NAMALWA (cell line): ENCODE results near the gene OLIG2.

ENCODE experiments used
- DNase-seq: peaks from one replicate; pipeline ENCODE4 v3.0.0-alpha.2; 2015; ENCODE audit warnings: low spot score

The OLIG2 gene

DNA sequence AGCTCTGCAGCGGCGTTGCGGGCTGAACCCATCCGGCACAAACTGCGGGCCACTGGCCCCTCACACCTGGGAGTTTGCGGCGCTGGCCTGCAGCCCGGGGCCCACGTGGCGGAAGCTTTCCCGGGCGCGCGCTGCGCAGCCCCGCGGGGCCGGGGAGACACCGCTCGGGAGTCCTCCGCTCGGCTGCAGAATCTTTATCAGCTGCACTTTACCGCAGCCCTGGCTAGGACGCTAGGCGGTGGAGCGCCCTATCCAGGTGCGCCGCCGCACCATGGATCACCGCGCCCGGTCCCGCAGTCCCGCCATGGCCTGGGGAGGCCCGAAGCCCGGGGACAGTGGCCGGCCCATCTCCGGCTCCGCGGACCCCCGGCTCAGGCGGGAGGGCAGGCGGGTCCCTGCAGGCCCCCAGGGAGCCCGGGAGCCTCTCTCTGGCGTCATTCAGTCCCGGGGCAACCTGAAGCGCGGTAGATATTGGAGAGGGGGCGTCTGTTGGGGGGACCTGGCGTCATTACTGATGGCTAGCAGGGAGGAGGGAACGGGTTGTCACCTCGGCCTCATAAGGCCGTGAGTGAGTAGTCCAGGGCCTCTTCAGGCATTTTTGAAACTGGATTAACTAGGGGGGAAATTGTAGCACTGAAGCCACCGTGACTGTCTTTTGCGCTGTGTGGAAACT, 5.7 kb upstream of the OLIG2 start:
- no peak for DNase-seq

DNA sequence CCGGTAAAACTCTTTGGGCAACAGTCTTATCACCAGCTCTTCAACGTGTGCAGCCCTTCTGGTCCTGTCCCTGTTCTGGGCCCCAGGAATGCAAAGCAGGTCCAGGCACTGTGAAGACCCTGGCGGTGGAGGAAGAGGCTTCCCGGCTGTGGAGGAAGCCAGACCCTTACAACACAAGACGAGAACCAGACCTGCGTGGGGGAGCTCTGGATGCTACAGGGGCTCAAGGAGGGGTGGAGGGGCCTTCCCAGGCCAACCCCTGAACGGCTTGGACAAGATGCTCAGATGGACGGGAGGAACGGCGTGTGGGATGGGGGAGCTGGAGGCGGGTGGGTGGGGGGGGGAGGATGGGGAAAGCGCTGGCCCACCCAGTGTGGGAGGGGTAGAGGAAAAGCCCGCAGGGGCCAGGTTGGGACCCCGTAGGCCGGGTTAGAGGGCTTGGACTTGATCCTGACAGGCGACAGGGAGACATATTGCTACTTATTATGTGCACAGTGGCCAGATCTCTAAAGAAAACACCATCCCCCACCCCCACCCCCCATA, 5.1 kb upstream of the OLIG2 start:
- no peak for DNase-seq

DNA sequence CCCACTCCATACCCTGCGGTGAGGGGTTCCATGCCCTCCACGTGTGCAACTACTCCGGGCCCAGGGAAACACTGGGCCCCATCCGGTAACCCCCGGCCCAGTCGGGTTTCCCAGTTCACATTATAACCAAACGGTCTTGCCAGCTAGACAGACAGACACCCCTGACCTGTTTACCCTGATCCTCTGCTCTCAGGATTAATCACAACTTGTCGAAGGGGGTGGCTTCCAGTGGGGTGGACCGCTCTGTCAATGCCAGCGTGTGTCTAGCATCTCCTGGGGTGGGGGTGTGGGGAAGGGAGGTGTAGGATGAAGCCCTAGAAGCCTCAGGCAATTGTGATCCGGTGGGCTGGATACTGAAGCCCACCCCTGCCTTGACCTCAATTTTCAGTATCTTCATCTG, 4.6 kb upstream of the OLIG2 start:
- DNase-seq = no peak

DNA sequence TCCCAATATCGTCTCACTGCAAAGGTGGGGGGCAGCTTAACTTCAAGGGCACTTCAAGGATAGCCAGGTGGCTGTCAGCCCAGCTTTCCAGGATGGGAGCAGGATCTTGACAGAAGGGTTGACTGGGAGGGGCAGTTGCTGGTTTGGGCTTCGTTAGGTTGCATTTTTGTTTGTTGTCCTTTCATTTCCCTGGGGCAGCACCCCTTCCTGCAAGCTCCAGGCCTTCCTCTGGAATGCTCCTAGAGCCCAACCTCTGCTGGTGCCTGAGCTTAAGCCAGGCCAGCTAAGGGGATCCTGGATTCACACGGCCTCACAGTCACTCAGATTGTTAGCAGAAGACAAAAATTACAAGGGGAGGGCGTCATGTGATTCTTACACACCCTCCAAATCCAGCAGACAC, 4.1 kb upstream of the OLIG2 start:
- DNase-seq = no peak

DNA sequence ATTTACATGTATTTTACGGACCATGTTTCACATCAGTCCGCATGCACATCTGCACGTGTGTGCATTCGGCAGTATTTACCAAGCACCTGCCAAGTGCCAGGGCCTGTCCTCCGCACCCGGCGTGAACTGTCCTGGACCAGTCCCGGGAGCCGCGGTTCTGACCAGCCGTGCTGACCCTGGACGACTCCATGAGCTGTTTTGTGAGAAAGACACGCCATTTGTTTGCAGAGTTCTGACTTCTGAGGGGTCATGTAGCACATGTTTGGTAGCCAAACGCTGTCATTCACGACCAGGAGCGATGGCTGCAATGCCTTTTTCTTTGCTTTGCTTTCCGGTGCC, 3.3 kb upstream of the OLIG2 start:
- no peak for DNase-seq

DNA sequence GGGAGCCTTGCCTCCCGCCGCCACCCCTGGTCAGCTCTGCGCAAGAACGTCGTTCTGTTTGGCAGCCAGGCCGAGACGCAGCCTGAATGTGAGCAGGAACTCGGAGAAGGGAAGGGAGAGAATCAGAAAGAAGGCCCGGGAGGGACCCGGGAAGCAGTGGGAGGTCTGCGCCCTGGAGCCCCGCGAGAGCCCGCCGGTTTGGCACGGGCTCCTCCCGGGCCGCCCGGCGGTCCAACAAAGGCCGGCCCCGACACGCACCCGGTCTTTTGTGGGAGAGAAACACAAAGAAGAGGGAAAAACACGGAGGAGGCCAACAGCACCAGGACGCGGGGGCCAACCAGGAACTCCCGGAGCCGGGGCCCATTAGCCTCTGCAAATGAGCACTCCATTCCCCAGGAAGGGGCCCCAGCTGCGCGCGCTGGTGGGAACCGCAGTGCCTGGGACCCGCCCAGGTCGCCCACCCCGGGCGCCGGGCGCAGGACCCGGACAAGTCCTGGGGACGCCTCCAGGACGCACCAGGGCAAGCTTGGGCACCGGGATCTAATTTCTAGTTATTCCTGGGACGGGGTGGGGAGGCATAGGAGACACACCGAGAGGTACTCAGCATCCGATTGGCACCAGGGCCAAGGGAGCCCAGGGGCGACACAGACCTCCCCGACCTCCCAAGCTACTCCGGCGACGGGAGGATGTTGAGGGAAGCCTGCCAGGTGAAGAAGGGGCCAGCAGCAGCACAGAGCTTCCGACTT, 2.7 kb upstream of the OLIG2 start:
- no peak for DNase-seq

DNA sequence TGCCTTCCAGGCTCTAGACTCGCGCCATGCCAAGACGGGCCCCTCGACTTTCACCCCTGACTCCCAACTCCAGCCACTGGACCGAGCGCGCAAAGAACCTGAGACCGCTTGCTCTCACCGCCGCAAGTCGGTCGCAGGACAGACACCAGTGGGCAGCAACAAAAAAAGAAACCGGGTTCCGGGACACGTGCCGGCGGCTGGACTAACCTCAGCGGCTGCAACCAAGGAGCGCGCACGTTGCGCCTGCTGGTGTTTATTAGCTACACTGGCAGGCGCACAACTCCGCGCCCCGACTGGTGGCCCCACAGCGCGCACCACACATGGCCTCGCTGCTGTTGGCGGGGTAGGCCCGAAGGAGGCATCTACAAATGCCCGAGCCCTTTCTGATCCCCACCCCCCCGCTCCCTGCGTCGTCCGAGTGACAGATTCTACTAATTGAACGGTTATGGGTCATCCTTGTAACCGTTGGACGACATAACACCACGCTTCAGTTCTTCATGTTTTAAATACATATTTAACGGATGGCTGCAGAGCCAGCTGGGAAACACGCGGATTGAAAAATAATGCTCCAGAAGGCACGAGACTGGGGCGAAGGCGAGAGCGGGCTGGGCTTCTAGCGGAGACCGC, 2.0 kb upstream of the OLIG2 start:
- no peak for DNase-seq

DNA sequence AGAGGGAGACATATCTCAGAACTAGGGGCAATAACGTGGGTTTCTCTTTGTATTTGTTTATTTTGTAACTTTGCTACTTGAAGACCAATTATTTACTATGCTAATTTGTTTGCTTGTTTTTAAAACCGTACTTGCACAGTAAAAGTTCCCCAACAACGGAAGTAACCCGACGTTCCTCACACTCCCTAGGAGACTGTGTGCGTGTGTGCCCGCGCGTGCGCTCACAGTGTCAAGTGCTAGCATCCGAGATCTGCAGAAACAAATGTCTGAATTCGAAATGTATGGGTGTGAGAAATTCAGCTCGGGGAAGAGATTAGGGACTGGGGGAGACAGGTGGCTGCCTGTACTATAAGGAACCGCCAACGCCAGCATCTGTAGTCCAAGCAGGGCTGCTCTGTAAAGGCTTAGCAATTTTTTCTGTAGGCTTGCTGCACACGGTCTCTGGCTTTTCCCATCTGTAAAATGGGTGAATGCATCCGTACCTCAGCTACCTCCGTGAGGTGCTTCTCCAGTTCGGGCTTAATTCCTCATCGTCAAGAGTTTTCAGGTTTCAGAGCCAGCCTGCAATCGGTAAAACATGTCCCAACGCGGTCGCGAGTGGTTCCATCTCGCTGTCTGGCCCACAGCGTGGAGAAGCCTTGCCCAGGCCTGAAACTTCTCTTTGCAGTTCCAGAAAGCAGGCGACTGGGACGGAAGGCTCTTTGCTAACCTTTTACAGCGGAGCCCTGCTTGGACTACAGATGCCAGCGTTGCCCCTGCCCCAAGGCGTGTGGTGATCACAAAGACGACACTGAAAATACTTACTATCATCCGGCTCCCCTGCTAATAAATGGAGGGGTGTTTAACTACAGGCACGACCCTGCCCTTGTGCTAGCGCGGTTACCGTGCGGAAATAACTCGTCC, 1.3 kb upstream of the OLIG2 start:
- no peak for DNase-seq

DNA sequence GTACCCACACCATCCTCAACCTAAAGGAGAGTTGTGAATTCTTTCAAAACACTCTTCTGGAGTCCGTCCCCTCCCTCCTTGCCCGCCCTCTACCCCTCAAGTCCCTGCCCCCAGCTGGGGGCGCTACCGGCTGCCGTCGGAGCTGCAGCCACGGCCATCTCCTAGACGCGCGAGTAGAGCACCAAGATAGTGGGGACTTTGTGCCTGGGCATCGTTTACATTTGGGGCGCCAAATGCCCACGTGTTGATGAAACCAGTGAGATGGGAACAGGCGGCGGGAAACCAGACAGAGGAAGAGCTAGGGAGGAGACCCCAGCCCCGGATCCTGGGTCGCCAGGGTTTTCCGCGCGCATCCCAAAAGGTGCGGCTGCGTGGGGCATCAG, 638 bp upstream of the OLIG2 start:
- DNase-seq = no peak

DNA sequence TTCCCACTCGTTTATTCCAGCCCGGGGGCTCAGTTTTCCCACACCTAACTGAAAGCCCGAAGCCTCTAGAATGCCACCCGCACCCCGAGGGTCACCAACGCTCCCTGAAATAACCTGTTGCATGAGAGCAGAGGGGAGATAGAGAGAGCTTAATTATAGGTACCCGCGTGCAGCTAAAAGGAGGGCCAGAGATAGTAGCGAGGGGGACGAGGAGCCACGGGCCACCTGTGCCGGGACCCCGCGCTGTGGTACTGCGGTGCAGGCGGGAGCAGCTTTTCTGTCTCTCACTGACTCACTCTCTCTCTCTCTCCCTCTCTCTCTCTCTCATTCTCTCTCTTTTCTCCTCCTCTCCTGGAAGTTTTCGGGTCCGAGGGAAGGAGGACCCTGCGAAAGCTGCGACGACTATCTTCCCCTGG, 716 bp downstream of the OLIG2 start:
- DNase-seq = no peak

DNA sequence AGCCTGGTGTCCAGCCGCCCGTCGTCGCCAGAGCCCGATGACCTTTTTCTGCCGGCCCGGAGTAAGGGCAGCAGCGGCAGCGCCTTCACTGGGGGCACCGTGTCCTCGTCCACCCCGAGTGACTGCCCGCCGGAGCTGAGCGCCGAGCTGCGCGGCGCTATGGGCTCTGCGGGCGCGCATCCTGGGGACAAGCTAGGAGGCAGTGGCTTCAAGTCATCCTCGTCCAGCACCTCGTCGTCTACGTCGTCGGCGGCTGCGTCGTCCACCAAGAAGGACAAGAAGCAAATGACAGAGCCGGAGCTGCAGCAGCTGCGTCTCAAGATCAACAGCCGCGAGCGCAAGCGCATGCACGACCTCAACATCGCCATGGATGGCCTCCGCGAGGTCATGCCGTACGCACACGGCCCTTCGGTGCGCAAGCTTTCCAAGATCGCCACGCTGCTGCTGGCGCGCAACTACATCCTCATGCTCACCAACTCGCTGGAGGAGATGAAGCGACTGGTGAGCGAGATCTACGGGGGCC, 1.2 kb downstream of the OLIG2 start:
- DNase-seq = no peak

DNA sequence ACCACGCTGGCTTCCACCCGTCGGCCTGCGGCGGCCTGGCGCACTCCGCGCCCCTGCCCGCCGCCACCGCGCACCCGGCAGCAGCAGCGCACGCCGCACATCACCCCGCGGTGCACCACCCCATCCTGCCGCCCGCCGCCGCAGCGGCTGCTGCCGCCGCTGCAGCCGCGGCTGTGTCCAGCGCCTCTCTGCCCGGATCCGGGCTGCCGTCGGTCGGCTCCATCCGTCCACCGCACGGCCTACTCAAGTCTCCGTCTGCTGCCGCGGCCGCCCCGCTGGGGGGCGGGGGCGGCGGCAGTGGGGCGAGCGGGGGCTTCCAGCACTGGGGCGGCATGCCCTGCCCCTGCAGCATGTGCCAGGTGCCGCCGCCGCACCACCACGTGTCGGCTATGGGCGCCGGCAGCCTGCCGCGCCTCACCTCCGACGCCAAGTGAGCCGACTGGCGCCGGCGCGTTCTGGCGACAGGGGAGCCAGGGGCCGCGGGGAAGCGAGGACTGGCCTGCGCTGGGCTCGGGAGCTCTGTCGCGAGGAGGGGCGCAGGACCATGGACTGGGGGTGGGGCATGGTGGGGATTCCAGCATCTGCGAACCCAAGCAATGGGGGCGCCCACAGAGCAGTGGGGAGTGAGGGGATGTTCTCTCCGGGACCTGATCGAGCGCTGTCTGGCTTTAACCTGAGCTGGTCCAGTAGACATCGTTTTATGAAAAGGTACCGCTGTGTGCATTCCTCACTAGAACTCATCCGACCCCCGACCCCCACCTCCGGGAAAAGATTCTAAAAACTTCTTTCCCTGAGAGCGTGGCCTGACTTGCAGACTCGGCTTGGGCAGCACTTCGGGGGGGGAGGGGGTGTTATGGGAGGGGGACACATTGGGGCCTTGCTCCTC, 1.9 kb downstream of the OLIG2 start:
- no peak for DNase-seq

DNA sequence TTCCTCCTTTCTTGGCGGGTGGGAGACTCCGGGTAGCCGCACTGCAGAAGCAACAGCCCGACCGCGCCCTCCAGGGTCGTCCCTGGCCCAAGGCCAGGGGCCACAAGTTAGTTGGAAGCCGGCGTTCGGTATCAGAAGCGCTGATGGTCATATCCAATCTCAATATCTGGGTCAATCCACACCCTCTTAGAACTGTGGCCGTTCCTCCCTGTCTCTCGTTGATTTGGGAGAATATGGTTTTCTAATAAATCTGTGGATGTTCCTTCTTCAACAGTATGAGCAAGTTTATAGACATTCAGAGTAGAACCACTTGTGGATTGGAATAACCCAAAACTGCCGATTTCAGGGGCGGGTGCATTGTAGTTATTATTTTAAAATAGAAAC, 2.5 kb downstream of the OLIG2 start:
- no peak for DNase-seq

DNA sequence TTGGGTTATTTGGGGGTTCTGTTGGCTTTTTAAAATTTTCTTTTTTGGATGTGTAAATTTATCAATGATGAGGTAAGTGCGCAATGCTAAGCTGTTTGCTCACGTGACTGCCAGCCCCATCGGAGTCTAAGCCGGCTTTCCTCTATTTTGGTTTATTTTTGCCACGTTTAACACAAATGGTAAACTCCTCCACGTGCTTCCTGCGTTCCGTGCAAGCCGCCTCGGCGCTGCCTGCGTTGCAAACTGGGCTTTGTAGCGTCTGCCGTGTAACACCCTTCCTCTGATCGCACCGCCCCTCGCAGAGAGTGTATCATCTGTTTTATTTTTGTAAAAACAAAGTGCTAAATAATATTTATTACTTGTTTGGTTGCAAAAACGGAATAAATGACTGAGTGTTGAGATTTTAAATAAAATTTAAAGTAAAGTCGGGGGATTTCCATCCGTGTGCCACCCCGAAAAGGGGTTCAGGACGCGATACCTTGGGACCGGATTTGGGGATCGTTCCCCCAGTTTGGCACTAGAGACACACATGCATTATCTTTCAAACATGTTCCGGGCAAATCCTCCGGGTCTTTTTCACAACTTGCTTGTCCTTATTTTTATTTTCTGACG, 3.1 kb downstream of the OLIG2 start:
- DNase-seq = no peak

DNA sequence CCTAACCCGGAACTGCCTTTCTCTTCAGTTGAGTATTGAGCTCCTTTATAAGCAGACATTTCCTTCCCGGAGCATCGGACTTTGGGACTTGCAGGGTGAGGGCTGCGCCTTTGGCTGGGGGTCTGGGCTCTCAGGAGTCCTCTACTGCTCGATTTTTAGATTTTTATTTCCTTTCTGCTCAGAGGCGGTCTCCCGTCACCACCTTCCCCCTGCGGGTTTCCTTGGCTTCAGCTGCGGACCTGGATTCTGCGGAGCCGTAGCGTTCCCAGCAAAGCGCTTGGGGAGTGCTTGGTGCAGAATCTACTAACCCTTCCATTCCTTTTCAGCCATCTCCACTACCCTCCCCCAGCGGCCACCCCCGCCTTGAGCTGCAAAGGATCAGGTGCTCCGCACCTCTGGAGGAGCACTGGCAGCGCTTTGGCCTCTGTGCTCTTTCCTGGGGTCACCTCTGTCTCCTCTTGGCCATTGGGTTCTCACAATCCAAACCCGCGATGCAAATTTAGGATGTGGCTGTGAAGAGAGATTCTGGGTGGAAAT, 3.7 kb downstream of the OLIG2 start:
- no peak for DNase-seq

DNA sequence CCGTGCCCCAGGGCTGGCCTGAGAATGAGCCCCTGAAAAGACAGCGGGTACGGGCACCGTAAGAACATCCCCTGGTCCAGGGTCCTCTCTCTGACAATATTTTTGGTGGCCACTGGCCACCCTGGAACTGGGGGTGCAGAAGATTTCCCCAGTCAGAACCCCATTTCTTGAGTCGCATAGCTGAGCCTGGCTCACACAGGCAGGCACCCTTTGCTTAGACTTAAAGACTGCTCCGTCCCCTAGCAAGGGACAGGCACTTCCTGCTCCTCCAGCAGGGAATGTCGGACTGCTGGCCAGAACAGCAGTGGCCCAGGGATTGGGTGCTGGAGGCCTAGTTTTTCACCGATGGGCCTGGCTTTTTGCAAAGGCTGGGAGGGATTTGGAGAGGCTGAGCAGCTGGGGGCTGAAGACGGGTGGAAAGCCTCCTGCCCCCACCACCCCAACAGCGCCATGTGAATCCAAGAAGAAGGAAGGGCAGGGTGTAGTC, 4.3 kb downstream of the OLIG2 start:
- no peak for DNase-seq

DNA sequence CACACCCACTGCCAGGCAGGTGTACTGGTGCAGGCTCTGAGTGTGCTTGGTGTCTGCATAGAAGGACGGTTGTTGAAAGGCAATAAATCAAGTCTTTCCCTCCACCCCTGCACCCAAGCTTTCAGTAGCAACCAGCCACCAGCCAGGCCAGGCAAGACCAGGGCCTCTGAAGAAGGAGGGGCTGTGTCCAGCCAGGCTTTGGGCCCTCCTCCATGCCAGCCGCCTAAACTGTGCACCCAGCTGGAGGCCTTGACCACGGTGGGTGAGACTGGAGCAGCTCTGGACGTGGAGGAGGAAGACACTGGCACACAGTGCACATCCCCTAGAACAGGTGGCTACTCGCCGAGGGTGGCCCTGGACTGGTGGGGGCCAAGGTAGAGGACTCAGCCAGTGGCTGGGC, 4.9 kb downstream of the OLIG2 start:
- DNase-seq = no peak

DNA sequence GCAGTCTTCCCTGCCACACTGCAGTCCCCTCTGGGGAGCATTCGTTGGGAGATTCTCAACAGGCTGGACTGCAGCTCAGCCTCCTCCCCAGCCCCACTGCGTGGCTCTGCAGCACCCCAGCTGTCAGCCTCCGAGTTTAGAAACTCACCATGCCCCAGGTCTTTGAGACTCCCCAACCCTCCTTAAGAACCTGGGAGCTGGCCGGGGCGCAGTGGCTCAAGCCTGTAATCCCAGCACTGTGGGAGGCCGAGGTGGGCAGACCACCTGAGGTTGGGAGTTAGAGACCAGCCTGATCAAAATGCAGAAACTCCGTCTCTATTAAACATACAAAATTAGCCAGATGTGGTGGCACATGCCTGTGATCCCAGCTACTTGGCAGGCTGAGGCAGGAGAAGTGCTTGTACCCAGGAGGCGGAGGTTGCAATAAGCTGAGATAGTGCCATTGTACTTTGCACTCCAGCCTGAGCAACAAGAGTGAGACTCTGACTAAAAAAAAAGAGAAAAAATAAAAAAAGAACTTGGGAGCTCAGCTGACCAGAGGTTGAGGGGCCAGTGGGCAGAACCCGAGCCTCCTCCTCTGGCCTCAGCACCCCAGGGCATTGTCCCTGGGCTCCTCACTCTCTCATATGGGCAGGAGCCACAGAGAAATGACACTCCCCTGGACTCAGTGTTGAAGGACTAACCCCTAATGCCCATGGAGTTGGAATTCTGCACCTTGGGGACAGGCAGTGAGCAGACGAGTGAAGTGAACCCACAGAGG, 5.6 kb downstream of the OLIG2 start:
- no peak for DNase-seq

DNA sequence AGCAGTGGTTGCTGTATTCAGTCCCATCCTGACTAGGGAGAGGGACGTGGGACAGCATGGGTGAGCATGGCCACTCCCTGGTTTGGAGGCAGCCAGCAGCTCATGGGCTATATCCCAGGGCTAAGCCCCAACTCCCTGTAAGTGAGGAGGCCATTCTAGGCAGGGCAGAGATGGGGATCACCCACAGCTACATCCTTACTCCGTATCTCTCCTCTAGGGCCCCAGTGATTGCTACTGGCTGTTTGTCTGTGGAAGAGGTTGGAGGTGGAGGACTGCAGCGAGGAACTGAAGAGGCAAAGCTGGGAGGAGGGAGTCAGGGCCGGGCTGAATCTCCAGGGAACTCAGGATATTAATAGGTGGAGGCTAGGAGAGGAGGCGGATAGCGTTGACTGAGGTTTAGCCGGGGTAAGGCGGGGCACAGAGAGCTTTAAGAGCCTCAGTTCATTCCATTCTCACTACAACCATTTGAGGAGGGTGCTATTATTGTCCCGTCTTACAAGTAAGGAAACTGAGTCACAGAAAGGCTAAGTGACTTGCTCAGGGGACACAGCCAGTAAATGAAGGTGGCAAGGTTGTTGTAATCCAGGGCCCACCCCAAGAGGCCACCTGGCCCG, 6.8 kb downstream of the OLIG2 start:
- no peak for DNase-seq
